ENCODE measurements around the gene ITPR3.

- TF ChIP-seq CTCF (IDR thresholded peaks at IDR 0.05): no peak
- TF ChIP-seq POLR2A (IDR thresholded peaks at IDR 0.05): no peak
Measured at GRCh38 chr6:33631971-33632557, 10.9 kb downstream of the ITPR3 start.

All from lower leg skin (tissue), 3 donors.